Fibroblast of skin of right biceps (primary cell): ENCODE results near the gene JAML.

Source experiments
- DNase-seq: peaks from one replicate; pipeline ENCODE4 v3.0.0-alpha.2; 2013

The JAML gene

GRCh38 chr11:118224511-118225188 is at the start of gene JAML:
JAML (minus strand) TSS chr11:118225011; CDS start chr11:118214866, 10,145 bp downstream.
- no peak for DNase-seq

GRCh38 chr11:118274186-118274585 is 49.4 kb upstream of the JAML start:
- no peak for DNase-seq

GRCh38 chr11:118272001-118272400 is 47.2 kb upstream of the JAML start:
- no peak for DNase-seq

- no peak for DNase-seq
These were observed 42.7 kb upstream of the JAML start for GRCh38 chr11:118267486-118267885.

GRCh38 chr11:118265954-118266353 is 41.1 kb upstream of the JAML start:
- no peak for DNase-seq

- no peak for DNase-seq
These were observed 40.0 kb upstream of the JAML start for GRCh38 chr11:118264569-118265465.

- DNase-seq: no peak
These were observed 39.1 kb upstream of the JAML start, which contains the start of gene MPZL2 for GRCh38 chr11:118263695-118264568. MPZL2 (minus strand) TSS chr11:118264297; CDS start chr11:118264153, 144 bp downstream.

GRCh38 chr11:118263112-118263511 is 38.3 kb upstream of the JAML start:
- DNase-seq: no peak

GRCh38 chr11:118260353-118260752 is 35.5 kb upstream of the JAML start:
- no peak for DNase-seq

- DNase-seq: no peak
These were observed 34.3 kb upstream of the JAML start for GRCh38 chr11:118259138-118259537.

GRCh38 chr11:118258410-118258809 is 33.6 kb upstream of the JAML start:
- DNase-seq: no peak

- no peak for DNase-seq
These were observed 27.9 kb upstream of the JAML start for GRCh38 chr11:118252688-118253087.

GRCh38 chr11:118251858-118252652 is 27.2 kb upstream of the JAML start, which contains the start of gene MPZL3:
MPZL3 (minus strand) TSS chr11:118252365; CDS start chr11:118252294, 71 bp downstream.
- peak; percentile 74 for DNase-seq

- no peak for DNase-seq
These were observed 22.2 kb upstream of the JAML start for GRCh38 chr11:118247041-118247440.

- no peak for DNase-seq
These were observed 21.2 kb upstream of the JAML start for GRCh38 chr11:118245936-118246562.

- no peak for DNase-seq
These were observed 19.4 kb upstream of the JAML start for GRCh38 chr11:118243993-118244762.

- DNase-seq: no peak
These were observed 18.4 kb upstream of the JAML start for GRCh38 chr11:118243161-118243560.

GRCh38 chr11:118241764-118242098 is 16.9 kb upstream of the JAML start:
- no peak for DNase-seq

GRCh38 chr11:118240999-118241763 is 16.4 kb upstream of the JAML start:
- peak; percentile 12 for DNase-seq
